GM12875 (cell line): ENCODE data around the gene MRPL2.

Experiments
- H3K4me3 ChIP-seq: one replicate; pipeline ENCODE4 v1.5.1; 2011; ENCODE audit warnings: low read depth, low read length, control low read depth
- CTCF ChIP-seq: IDR thresholded peaks from 2 replicates; pipeline ENCODE4 v1.5.1; 2011; ENCODE audit warnings: low read depth, mild to moderate bottlenecking, control low read depth, inconsistent platforms, low read length, moderate library complexity, borderline replicate concordance; ENCODE audit not compliant: insufficient read depth

MRPL2 gene

GRCh38 chr6:43059168-43060033 is at the start of gene MRPL2, which contains the start of gene KLC4:
Gene MRPL2, minus strand, starts transcription at chr6:43059434. Its CDS starts 53 bp downstream, at chr6:43059381.
Gene KLC4, plus strand, starts transcription at chr6:43059631. Its CDS starts 1,705 bp downstream, at chr6:43061336.
- no peak for TF ChIP-seq CTCF
- H3K4me3 ChIP-seq: peak within 1 kb of the TSS; percentile 73

- no peak overlapping the region for H3K4me3 ChIP-seq
- no peak for TF ChIP-seq CTCF
Observed at GRCh38 chr6:43107344-43108062, 48.3 kb upstream of the MRPL2 start.

- no peak overlapping the region for H3K4me3 ChIP-seq
- no peak for TF ChIP-seq CTCF
Observed at GRCh38 chr6:43105538-43106222, 46.4 kb upstream of the MRPL2 start.

- TF ChIP-seq CTCF: no peak
Observed at GRCh38 chr6:43103253-43103876, 44.1 kb upstream of the MRPL2 start.

GRCh38 chr6:43101497-43101896 is 42.3 kb upstream of the MRPL2 start:
- TF ChIP-seq CTCF: no peak
- H3K4me3 ChIP-seq: no peak overlapping the region

More at GRCh38 chr6:43103253-43103876, 44.1 kb upstream of the MRPL2 start:
- no peak overlapping the region for H3K4me3 ChIP-seq

GRCh38 chr6:43097502-43097901 is 38.3 kb upstream of the MRPL2 start:
- TF ChIP-seq CTCF: no peak
- H3K4me3 ChIP-seq: no peak overlapping the region
